Suppressor macrophage (primary cell): Measurements from ENCODE around the gene CXCR5.
"Not testable (repeated sequence)": the region's sequence is repeated elsewhere in the genome, so short reads cannot be mapped to it uniquely, and the experiment has no call there.

Source experiments
- DNase-seq, 4 experiments: peaks; one replicate each; pipeline ENCODE4 v3.0.0-alpha.2; 2020 to 2022
- total RNA-seq, 17 experiments: gene quantifications; one replicate each; lab custom pipeline; 2026; ENCODE audit warnings: mixed read lengths in 6 of 17, inconsistent platforms in 3 of 17; lab: John Stamatoyannopoulos, UW

The CXCR5 gene
- total RNA-seq, result 0.61 to 15.6 (median 2.3) reads per million in 17 experiments

DNA sequence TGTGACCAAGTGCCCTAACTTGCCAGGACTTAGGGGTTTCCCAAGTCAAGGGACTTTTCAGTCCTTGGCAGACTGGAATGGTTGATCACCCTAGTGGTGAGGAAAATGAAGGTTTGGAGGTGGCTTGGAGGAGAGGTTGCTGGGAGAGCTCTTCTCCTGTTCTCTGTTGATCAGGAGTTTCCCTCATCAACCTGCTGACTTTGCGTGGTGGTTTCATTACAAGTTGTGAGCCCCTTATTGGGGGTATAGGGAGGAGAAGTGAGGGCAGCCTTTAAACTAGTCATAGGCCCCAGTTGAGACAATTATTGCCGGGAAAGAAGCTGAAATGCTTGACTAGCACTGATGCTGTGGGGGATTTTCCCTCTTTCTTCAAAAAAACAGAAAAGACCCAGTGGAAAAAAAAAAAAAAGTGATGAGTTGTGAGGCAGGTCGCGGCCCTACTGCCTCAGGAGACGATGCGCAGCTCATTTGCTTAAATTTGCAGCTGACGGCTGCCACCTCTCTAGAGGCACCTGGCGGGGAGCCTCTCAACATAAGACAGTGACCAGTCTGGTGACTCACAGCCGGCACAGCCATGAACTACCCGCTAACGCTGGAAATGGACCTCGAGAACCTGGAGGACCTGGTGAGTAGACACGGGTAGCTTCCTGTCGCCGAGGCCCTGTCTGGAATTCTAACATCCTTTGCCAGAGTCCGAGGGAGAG lies at the start of gene CXCR5:
Gene CXCR5, plus strand, starts transcription at position 525 of the 704 bp plus-strand sequence. Its CDS starts 50 bp downstream, at position 575.
- DNase-seq, result peak in 2 of 4 experiments; percentile 32 to 36

DNA sequence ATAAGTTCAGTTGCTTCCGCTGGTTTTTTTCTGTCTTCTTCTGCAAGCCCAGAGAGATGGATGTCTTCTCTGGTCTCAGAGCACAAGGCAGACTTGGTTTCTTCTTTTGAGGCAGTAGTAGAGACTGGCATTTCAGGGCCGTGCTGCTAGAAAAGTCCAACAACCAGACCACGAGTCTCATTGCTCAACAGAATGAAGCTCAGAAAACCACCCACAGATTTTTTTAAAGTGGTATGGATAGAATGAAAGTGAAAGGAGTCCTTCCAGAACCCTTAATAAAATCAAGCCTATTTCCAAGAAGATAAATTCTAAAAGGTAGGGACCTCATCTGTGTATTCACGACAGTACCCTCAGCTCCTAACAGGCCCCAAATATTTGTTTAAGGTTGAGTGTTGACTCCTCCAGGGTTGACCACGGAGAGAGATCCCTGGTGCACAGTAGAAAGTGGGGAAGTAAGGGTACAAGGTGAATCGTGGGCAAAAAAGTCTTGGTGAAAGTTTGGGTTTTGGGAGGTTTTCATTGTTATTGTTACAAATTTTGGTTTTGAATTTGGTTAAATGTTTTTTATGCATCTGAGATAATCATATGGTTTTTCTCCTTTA lies 49.2 kb upstream of the CXCR5 start:
- peak; percentile 69 to 89 (median 83) for DNase-seq

- peak; percentile 57 to 74 (median 67) for DNase-seq
These were observed 45.8 kb upstream of the CXCR5 start for GRCh38 chr11:118837868-118838267.

DNA sequence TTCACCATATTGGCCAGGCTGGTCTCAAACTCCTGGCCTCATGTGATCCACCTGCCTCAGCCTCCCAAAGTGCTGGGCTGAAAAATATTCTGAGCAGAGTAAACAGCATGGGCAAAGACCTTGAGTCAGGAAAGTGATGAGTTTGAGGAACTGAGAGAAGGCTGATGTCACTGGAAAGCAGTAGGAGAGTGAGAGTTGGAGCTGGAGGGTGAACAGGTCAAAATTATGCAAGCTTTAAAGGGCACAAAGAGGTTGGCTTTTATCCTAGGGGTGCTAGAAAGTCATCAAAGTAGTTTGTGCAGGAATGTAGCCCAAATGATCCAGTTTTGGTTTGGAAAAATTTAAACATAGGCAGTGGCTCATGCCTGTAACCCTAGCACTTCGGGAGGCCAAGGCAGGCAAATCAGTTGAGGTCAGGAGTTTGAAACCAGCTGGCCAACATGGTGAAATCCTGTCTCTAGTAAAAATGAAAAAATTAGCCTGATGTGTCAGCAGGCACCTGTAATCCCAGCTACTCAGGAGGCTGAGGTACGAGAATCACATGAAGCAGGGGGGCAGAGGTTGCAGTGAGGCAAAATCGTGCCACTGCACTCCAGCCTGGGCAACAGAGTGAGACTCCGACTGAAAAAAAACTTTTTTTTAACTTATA lies 44.7 kb upstream of the CXCR5 start:
- peak; percentile 61 to 88 (median 79) for DNase-seq

DNA sequence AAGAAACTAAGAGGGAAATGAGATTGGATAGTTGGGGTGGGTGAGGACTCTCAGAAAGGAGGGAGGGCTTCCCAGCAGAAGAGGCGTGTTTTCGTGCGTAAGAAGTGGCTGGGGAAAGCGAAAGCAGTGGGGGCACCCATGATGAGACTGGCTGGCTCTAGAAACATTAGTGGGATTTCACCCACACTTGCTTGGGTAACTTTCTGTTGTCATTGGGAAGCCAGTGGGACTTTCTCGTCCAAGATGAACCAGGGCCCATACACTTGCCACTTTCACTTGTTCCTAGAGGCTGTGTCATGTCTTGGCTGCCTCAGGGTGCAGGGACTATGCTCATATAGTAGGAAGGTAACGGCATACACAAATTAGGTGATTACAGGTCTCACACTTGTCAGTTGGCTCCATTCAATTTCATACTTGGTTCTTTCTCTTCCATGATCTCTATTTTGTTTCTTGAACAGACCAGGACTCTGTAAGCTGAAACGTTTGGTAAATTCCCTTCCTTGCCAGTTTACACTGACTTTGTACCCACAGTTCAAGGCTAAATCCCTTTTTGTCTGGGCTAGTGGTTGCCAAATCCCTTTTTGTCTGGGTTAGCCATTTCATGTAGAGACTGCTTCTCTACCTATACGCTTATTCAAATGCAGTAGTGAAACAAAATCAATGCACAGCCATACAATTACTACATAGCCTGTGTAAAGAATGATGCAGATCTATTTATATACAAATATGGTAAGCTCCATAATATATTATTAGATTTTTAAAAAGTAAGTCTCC lies 42.0 kb upstream of the CXCR5 start:
- DNase-seq, result peak in 1 of 4 experiments; percentile 35

DNA sequence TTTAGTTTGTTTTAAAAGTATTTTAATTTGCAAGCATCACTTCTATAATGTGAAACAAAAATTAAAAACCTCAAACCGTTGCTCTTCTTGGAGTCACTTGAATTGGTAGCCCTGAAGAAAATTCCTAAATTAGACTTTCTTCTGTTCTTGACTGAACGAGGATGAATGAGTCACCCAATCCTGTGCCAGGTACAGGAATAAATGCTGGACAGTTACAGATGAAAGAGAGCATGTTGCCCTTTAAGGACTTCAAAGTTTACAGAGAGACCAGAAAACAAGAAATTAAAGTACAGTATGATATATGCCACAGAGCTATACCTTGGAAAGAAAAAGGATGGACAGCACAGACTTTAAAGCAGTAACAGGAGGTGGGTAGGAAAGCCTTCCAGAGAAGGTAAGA lies 41.3 kb upstream of the CXCR5 start:
- DNase-seq, result no peak

DNA sequence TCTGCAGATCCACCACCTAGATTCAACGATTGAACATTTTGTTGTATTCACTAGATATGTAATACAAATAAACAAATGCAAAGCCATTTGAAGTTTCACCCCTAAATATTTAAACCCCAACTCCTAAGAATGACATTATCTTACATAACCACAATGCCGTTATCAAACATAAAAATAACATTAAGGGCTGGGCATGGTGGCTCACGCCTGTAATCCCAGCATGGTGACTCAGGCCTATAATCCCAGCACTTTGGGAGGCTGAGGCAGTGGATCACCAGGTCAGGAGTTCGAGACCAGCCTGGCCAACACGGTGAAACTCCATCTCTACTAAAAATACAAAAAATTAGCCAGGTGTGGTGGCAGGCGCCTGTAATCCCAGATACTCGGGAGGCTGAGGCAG lies 40.8 kb upstream of the CXCR5 start:
- DNase-seq, result not testable (repeated sequence)

DNA sequence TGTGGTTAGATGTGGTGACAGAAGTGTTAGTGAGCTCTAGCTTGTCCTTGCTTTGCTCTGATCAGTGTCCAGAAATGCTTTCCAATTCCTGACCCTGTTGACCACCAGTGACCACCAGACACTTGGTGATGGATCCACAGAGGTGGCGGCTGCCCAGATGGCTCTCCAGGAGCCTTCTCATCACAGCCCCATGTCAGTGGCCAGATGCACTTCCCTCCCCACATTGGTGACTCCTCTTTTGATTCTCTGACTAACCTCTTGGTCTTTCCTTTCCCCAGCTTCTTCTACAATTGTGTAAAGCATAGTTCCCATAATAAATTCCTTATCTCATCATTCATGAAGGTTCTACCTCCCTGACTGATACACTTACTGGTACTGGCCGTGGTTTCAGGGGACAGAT lies 40.1 kb upstream of the CXCR5 start:
- DNase-seq, result peak in 2 of 4 experiments; percentile 27 to 30

DNA sequence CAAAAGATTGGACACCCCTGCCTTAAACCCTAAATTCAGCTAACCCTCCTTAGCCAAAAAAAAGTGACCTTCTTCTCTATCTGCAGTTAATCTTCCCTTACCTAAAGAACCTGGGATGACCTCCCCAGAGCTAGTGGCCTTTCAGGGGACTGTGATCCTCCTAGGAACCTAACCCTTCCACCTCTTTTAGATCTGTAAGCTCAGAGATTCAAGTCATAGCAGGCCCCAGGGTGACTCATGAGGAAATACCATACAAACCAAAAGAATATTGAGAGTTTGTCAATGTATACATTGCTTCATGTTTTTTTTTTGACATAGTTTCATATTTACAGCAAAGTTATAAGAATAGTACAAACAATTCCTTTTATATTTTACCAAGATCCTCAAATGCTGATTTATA lies 38.3 kb upstream of the CXCR5 start:
- DNase-seq, result peak in 3 of 4 experiments; percentile 43 to 62 (median 46)

DNA sequence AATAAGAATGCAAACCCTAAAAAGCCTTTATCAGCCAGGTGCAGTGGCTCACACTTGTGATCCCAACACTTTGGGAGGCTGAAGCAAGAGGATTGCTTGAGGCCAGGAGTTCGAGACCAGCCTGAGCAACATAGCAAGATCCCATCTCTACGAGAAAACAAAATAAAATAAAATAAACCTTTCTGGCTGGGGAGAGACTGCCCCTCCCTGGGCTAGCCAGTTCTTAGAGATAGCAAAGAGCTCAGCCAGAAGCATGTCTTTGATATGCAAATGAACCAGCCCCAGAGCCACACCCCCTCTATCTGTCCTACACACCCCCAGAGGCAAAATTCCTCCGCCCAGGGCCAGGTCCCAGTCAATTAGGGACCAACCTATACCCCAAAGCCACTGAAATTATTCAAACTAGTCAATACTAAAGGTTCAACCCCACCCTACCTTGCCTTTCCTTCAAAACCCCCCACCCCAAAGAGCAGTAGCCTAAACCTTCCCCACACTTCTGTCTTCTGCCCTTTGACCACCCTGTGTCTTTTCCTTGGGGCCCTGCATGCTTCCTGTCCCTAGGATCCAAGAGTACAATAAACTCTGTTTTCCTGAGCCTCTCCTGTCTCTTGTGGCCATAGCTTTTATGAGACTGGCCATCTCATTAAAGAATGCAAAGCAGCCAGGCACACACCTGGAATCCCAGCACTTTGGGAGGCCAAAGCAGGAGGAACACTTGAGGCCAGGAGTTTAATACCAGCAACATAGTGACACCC lies 37.3 kb upstream of the CXCR5 start:
- DNase-seq, result no peak

GRCh38 chr11:118849825-118850224 lies 33.9 kb upstream of the CXCR5 start:
- DNase-seq, result no peak

GRCh38 chr11:118851970-118852369 lies 31.7 kb upstream of the CXCR5 start:
- no peak for DNase-seq

- DNase-seq, result no peak
These were observed 30.0 kb upstream of the CXCR5 start for GRCh38 chr11:118853678-118854077.

DNA sequence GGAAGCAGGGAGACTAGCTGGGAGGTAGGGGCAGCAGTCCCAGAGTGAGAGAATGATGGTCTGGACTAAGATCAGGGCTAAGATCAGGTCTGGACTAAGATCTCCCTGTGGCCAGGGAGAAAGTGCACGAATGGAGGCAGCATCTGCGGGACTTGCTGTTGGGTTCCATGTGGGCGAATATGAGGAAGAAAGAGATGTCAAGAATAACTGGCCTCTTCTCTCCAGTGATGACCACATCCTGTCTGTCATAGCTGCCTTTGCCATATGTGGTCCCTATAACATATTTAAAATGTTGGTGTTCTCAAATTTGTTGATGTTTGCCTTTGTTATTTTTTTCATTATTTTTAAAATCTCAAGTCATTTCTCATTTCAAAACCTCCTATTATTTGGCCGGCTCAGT lies 27.4 kb upstream of the CXCR5 start:
- DNase-seq, result peak; percentile 41 to 77 (median 67)

DNA sequence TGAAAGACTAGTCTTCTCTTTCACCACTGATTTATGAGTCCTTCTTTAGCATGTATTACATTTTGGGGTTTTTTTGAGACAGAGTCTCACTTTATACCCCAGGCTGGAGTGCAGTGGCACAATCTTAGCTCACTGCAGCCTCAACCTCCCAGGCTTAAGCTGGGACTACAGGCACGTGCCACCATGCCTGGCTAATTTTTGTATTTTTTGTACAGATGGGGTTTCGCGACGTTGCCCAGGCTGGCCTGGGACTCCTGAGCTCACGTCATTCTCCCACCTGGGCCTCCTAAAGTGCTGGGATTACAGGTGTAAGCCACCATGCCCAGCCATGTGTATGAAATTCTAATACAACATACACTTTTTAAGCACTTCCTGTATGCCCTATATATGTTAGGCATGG lies 26.3 kb upstream of the CXCR5 start:
- no peak for DNase-seq

- DNase-seq, result peak in 2 of 4 experiments; percentile 46 to 54
These were observed 23.7 kb upstream of the CXCR5 start for GRCh38 chr11:118859973-118860372.

DNA sequence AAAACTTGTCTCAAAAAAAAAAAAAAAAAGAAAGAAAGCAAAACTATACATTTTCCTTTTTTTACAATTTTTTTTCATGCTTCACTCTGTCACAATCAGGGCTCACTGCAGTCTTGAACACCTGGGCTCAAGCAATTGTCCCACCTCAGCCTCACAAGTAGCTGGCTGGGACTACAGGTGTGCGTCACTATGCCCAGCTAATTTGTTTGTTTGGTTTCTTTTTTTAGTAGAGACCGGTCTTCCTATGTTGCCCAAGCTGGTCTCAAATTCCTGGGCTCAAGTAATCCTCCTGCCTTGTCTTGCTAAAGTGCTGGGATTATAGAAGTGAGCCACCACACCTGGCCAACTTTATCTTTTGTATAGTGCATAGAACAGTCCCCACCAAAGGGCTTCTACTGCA lies 15.0 kb upstream of the CXCR5 start:
- DNase-seq, result no peak

- peak in 1 of 4 experiments; percentile 35 for DNase-seq
These were observed 13.0 kb upstream of the CXCR5 start for GRCh38 chr11:118870396-118871343.

DNA sequence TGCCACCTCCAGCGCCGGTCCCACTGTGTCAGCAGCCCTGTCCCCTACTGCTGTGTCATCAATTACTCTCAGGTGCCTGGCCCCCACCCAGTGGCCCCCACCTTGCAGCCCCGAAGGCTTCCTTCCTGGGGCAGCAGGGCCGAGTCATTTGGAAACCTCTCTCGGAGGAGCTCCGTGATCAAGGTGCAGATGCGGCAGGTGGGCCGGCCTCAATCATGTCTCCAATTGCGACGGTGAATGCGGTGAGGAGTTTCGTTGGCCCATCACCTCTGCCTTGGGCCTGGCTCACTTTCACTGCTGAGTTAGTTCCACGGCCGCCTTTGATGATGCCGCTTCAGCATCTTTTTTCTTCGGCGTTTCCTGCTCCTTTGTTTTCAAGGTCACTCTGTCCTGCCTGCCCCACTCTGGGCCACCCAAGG lies 11.3 kb upstream of the CXCR5 start:
- no peak for DNase-seq

GRCh38 chr11:118873804-118874203 lies 9.9 kb upstream of the CXCR5 start:
- no peak for DNase-seq

GRCh38 chr11:118876286-118876685 lies 7.4 kb upstream of the CXCR5 start:
- peak in 1 of 4 experiments; percentile 3 for DNase-seq
